NCI-H128 (cell line): ENCODE measurements around the gene HNRNPC.
"Not testable (repeated sequence)": the region's sequence is repeated elsewhere in the genome, so short reads cannot be mapped to it uniquely, and the experiment has no call there.

Source experiments
- DNase-seq: peaks from one replicate; lab custom pipeline; 2025; ENCODE audit not compliant: unreplicated experiment; lab: John Stamatoyannopoulos, UW

HNRNPC gene

DNA sequence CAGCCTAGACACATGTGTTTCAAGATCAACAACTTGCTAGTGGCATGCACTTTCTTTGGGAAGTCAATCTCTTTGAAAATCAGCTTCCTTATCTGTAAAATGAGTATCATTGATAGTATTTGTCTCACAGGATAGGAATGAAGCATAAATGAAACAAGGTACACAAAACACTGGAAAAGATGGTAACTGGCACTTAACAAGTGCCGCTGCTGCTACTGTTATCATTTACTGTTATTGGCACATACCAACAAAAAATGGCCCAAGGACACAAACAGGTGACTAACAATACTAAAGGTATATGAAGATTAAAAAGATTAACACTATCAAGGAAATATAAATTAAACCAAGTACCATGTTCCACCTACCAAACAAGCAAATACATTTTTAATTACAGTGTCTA, 20.9 kb downstream of the HNRNPC start:
- DNase-seq, result no peak

GRCh38 chr14:21245813-21246212, 23.4 kb downstream of the HNRNPC start:
- no peak for DNase-seq

DNA sequence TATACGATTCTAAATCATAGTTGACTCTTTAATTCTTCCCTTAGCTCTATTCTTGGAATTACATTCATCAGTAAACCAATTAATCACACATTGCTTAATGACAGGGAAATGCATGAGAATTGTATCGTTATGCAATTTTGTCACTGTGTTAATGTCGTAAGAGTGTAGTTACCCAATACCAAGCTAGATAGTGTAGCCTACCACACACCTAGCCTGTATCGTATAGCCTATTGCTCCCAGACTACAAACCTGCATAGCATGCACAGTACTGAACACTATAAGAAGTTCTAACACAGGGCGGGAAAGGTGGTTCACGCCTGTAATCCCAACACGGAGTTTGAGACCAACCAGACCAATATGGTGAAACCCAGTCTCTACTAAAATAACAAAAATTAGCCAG, 24.7 kb downstream of the HNRNPC start:
- DNase-seq, result no peak

DNA sequence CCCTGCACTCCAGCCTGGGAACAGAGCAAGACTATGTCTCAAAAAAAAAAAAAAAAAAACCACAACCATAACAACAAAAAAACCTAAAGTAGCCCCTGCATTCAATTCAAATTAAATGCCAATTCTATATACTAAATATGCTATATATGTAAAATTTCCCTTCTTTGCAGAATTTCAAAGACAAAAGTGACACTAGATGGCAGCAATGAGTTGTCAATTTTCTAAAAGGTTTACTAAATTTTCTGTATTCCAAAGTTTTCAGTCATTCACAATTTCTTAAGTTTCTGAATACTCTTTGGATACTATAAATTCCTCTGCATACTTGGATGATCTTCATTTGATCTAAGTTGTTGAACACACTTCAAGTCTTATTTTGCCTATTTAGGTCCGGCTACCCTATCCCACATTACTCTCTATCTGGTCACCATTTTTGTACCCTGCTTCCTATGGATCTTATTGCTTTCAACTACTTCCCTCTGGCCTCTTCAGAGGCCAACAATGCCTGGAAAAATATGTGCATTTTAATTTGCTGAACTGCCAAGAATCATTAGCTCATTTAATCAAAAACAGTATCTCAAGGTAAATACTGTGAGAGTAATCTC, 27.9 kb downstream of the HNRNPC start:
- DNase-seq, result no peak

DNA sequence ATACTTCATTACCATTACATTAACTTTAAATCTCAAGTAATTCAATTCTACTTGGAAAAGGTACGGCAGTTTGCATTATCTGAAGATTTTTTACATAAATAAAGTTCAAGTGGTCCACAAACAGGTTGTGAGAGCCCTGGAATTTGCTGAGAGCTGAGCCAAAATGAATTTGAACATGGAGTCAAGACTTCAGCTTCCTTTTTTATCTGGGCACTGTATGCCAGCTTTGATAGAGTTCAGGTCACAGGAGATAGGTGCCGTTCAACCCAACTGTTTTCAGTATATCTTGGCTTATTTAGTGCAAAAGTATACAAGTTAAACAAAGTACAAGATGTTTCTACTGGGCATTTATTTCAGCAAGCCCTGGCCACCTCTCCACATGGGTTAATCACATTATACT, 28.8 kb downstream of the HNRNPC start:
- DNase-seq, result no peak

GRCh38 chr14:21238823-21239518, 30.3 kb downstream of the HNRNPC start:
- no peak for DNase-seq

GRCh38 chr14:21236948-21237797, 32.1 kb downstream of the HNRNPC start:
- DNase-seq, result no peak

DNA sequence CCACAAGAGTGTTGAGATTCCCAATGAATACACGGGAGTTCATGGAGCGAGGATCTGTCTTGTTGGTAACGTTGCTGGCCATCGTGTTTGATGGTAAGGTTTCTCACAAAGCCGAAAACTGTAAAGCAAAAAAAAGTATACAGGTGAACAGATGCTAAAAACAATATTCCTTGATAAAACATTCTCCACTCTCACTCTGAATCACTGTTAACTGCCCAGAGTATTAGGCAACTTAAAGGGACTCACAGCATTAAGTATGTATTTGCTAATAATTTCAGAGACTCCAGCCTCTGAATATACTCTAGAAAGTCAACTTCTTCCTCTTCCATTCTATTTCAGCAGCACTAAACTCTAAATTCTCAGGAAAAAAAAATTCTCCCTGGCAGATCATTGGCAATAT, 35.1 kb downstream of the HNRNPC start:
- DNase-seq, result no peak

DNA sequence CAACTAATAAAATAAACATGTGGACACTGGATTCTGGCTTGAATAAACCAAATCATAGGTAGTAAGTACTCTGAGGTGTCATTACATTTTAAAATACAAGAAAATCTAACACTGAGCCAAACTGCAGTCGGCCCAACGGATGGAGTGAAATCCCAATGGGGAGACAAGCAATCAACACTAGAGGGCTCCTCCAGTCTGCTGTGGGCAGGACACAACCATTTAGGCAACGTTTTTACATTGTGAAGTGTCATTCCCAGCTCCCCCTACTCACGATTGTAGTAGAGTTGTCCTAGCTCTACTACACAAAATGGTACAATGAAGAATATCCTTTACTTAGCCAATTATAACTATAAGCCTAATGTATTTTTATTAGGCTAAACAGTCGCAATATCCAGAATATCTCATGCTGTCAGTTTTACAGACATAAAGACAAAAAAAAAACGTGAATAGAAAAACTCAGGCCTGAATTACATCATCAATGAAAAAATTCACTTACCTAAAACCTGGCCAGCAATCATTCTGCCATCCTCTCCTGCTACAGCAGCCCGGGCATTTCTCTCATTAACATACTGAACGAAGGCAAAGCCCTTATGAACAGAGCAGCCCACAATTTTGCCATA, 35.7 kb downstream of the HNRNPC start:
- DNase-seq, result no peak

DNA sequence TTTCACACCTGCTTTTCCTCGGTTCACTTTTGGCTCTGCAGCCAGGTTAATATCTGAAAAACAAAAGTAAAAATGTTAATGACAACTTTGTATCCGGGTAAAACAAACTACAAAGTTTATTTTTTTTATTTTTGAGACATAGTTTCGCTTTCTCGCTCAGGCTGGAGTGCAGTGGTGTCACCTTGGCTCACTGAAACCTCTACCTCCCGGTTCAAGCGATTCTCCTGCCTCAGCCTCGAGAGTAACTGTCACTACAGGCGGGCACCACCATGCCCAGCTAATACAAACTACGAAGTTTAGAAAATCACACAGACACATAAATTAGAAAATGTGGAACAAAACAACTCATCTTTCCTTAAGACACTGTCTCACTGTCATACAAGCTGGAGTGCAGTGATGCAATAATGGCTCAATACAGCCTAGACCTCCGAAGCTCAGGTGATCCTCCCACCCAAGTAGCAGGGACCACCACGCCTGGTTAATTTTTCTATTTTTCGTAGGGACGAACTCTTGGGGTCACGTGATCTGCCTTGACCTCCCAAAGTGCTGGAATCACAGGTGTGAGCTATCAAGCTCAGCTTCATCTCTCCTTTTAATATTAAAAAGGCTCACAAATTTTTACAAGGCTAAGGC, 38.1 kb downstream of the HNRNPC start:
- DNase-seq, result no peak

- DNase-seq, result no peak
These were observed 39.4 kb downstream of the HNRNPC start for GRCh38 chr14:21229821-21230220.

DNA sequence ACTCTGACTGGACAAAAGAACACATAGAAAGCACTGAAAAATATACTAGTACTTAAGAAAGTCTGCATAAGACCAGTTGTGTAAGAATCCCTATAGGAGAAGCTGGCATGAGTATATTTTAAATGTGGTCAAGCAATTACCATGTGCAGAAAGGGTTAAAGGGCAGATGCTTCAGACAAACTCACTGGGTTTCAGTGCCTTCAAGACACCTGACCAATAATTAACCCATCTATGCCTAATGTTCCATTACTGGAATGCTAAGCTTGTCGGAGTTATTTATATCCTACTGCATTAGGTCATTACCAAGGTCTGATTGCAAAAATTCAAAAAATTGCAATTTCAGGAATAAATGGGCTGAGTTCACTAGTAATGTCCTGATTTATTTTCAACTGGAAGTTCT, 41.3 kb downstream of the HNRNPC start:
- no peak for DNase-seq

DNA sequence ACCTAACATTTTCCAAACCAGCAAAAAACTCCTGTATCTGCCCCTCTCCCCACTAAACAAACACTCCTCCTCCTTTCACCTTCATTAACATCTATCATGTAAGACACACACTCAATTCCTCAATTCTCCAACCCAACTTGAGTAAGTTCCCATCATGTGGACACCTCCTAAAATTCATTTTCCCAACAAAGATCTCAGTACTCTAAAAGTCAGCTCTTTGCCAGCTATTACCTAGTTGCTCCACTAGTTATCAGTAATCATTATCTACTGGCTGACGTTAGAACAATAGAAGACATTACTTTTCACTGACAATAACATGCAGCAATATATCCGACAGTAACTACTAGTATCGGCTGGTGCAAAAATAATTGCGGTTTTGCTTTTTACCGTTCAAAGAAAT, 42.1 kb downstream of the HNRNPC start:
- no peak for DNase-seq

DNA sequence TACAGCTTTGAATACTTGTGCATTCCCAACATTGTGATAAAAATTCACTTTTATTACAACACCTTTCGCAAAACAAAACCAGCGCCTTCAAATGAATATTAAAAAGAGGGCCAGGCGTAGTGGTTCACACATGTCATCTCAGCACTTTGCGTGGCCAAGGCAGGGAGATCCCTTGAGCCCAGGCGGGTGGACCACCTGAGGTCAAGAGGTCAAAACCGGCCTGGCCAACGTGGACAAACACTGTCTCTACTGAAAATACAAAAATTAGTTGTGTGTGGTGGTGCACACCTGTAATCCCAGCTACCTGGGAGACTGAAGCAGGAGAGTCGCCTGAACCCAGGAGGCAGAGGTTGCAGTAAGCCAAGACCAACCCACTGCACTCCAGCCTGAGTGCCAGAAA, 42.8 kb downstream of the HNRNPC start:
- no peak for DNase-seq

- not testable (repeated sequence) for DNase-seq
These were observed 44.1 kb downstream of the HNRNPC start for GRCh38 chr14:21225164-21225563.

DNA sequence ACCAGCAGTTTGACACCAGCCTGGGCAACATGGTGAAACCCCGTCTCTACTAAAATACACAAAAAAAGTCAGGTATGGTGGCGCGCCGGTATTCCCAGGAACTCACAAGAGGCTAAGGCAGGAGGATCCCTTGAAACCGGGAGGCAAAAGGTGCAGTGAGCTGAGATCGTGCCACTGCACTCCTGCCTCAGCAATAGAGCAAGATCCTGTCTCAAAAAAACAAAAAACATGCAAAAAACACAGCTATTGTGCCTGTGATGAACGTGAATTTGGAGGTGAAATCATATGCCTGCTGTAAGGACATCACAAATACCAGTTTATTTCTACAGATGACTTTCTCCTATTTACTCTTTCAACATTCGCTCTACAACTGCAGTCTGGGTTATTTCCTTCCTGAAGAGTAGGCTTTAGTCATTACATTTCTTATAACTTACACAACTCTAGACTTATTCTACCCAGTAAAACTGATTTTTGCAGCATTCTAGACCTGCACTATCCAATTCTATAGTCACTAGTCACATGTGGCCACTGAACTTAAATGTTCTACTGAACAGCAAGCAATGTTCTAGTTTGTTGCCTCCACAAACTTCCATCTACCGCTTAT, 48.3 kb downstream of the HNRNPC start:
- no peak for DNase-seq

DNA sequence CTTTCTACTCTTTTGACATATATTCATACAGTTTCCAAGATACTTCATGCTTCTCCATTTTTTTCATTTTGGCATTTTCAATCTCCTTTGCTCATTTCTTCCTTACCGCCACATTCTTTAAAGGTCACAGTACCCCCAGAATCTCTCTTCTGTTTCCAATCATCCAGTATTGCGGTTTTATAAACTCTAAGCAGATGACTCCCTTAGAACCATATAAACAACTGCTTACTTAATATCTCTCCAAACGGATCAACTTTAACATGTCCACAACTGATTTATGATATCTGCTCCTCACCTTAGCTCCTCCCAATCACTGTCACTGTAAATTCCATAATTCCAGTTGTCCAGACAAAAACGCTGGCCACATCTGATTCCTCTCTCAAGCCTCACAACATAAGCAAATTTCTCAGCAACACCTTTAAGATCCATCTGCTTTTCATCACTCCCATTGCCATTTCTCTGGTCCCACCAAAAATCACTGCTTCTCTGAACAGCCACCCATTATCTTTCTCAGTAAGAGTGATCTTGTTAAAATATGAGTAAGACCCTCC, 49.6 kb downstream of the HNRNPC start:
- no peak for DNase-seq

DNA sequence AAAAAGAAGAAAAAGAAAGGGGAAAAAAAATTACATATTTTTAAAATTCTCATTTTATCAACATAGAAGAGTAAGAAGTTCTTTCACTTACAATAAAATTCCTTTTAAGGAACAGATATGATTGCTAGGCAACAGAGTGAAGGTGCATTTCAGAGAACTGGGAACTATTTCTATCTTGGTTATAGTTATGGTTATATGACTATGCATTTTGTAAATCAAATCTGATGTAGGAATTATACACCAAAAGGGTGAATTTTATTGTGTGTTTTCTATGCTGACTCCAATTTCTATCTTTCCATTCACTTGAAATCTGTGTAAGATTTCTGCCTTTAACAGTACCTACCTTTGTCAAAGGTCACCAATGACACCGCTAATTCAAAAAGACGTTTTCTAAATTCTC, 50.1 kb downstream of the HNRNPC start:
- DNase-seq, result no peak

- DNase-seq, result no peak
These were observed 53.4 kb downstream of the HNRNPC start for GRCh38 chr14:21215879-21216251.

DNA sequence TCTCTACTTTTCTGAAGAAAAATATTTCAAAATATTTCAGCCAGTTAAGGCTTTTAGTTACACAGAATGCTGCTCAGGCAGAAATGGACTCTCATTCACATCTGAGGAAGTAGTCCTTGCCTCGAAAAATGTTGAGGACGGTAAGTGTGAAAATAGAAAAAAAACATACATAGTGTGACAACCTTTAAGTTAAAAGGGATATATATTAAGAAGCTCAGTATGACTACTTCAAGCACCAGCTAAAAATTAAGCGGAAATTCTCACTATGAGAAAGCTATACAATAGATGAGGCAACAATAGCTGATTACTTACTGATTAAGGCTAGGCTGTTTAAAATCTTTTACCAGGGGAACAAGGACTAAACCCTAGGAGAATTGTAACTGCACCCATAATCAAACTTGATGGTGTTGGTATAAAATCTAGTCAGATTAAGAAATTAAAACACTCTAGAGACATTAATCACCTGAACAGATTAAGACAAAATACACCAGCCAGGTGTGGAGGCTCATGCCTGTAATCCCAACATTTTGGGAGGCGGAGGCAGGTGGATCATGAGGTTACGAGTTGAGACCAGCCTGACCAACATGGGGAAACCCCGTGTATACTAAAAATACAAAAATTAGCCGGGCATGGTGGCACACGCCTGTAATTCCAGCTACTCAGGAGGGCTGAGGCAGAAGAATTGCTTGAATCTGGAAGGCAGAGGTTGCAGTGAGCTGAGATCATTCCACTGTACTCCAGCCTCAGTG, 53.9 kb downstream of the HNRNPC start:
- DNase-seq, result no peak
